Measurements from ENCODE around the gene BNIP1.
A peak's percentile ranks its signal among the peaks of the same experiment; 100 is the strongest.

BNIP1 gene

GRCh38 chr5:173144200-173145176, at the start of gene BNIP1:
Gene BNIP1 (plus strand): TSS chr5:173144531. CDS start chr5:173144546, 15 bp downstream.
- H3K4me3 ChIP-seq (ENCODE audit: low read depth, low read length): peak within 1 kb of the TSS; percentile 100
- peak; percentile 99 for TF ChIP-seq CTCF (IDR thresholded peaks at IDR 0.05; ENCODE audit: low read depth, low read length, missing control alignments)
- DNase-seq (ENCODE audit: low read depth): peak; percentile 87
- in situ Hi-C loops (cut with HindIII; ENCODE audit: low sequenced_read_pairs): no loop called here

GRCh38 chr5:173098787-173099186, 45.5 kb upstream of the BNIP1 start:
- no peak overlapping the region for H3K4me3 ChIP-seq (ENCODE audit: low read depth, low read length)
- in situ Hi-C loops (cut with HindIII; ENCODE audit: low sequenced_read_pairs): no loop called here
- DNase-seq (ENCODE audit: low read depth): no peak
- TF ChIP-seq CTCF (IDR thresholded peaks at IDR 0.05; ENCODE audit: low read depth, low read length, missing control alignments): no peak

GRCh38 chr5:173099461-173099860, 44.9 kb upstream of the BNIP1 start:
- in situ Hi-C loops (cut with HindIII; ENCODE audit: low sequenced_read_pairs): no loop called here
- H3K4me3 ChIP-seq (ENCODE audit: low read depth, low read length): no peak overlapping the region
- no peak for DNase-seq (ENCODE audit: low read depth)
- no peak for TF ChIP-seq CTCF (IDR thresholded peaks at IDR 0.05; ENCODE audit: low read depth, low read length, missing control alignments)

GRCh38 chr5:173101245-173101644, 43.1 kb upstream of the BNIP1 start:
- no peak for DNase-seq (ENCODE audit: low read depth)
- in situ Hi-C loops (cut with HindIII; ENCODE audit: low sequenced_read_pairs): no loop called here
- no peak for TF ChIP-seq CTCF (IDR thresholded peaks at IDR 0.05; ENCODE audit: low read depth, low read length, missing control alignments)
- no peak overlapping the region for H3K4me3 ChIP-seq (ENCODE audit: low read depth, low read length)

GRCh38 chr5:173103411-173103810, 40.9 kb upstream of the BNIP1 start:
- in situ Hi-C loops (cut with HindIII; ENCODE audit: low sequenced_read_pairs): no loop called here
- TF ChIP-seq CTCF (IDR thresholded peaks at IDR 0.05; ENCODE audit: low read depth, low read length, missing control alignments): no peak
- DNase-seq (ENCODE audit: low read depth): no peak
- no peak overlapping the region for H3K4me3 ChIP-seq (ENCODE audit: low read depth, low read length)

GRCh38 chr5:173108914-173109313, 35.4 kb upstream of the BNIP1 start:
- no peak for DNase-seq (ENCODE audit: low read depth)
- no peak overlapping the region for H3K4me3 ChIP-seq (ENCODE audit: low read depth, low read length)
- no peak for TF ChIP-seq CTCF (IDR thresholded peaks at IDR 0.05; ENCODE audit: low read depth, low read length, missing control alignments)
- in situ Hi-C loops (cut with HindIII; ENCODE audit: low sequenced_read_pairs): no loop called here

Data from astrocyte of the cerebellum (primary cell).